Left ventricle myocardium inferior (tissue), 1 donor: ENCODE measurements around the gene NEDD4. TPM values are rescaled to one million over a fixed set of nuclear protein-coding genes. Genes with fewer than 3 reads are reported as not detected.

ENCODE experiments used
- DNase-seq: peaks from one replicate; pipeline ENCODE4 v3.0.0-alpha.2; 2020
- H3K27ac ChIP-seq: fragments of 200-600 bp; replicated peaks from 2 replicates; pipeline ENCODE4 v1.8.0; 2021
- H3K27me3 ChIP-seq: fragments of 200-600 bp; 2 replicates; pipeline ENCODE4 v1.8.0; 2021; ENCODE audit warnings: low read depth
- H3K36me3 ChIP-seq: fragments of 200-600 bp; 2 replicates; pipeline ENCODE4 v1.8.0; 2021
- H3K4me1 ChIP-seq: fragments of 200-600 bp; 2 replicates; pipeline ENCODE4 v1.8.0; 2021
- H3K4me3 ChIP-seq: fragments of 200-600 bp; 2 replicates; pipeline ENCODE4 v1.8.0; 2021; ENCODE audit warnings: mild to moderate bottlenecking, moderate library complexity
- H3K9me3 ChIP-seq: fragments of 200-600 bp; replicated peaks from 2 replicates; pipeline ENCODE4 v1.8.0; 2021
- intact Hi-C: fragments of 100-400 bp; cut with micrococcal nuclease; formaldehyde crosslinking; loops from one replicate; pipeline ENCODE4 v1.11.0; 2022
- total RNA-seq: library from RNA; stranded (reverse); fragmentation: NEBNext Ultra II Directional; extraction: Animal tissue kit (Norgen Biotek cat#: 25700); gene quantifications from one replicate; pipeline ENCODE4 v1.2.1, GENCODE V29; 2021
- TF ChIP-seq, protein P1 (sequence below): fragments of 200-600 bp; IDR thresholded peaks from 2 replicates; pipeline ENCODE4 v1.8.0; 2021; ENCODE audit warnings: antibody characterized with exemption, mild to moderate bottlenecking, borderline replicate concordance
- donor health status: DM: no; HTN: yes; CAD: no; lungs with severe emphysema.

NEDD4 gene
- total RNA-seq, 1 donor from 2014 or later, result 8.1 TPM

DNA sequence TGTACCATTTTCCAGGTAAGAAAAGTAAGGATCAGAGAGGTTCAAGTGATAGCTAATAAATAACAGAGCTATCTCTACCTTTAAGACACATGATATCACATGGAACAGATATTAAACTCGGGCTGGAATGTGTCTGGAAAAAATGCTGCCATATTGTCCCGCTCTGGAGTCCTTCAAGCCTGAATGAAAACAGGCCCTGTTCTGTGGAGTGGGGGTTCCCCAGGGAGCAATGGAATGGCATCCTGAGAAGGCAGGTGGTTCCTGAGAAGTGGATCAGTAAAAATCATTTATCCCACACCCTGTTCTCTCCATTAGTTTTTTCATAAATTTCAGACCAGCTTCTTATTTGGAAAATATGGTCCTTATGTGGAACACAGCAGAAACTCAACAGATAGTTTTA is 193.2 kb downstream of the NEDD4 start:
- H3K36me3 ChIP-seq, result no peaks in the 10 kb centered on the region
- no peaks in the 10 kb centered on the region for H3K9me3 ChIP-seq
- H3K4me1 ChIP-seq, result peaks cover 8% of the 10 kb centered on the region
- H3K4me3 ChIP-seq, result no peak overlapping the region
- intact Hi-C loops, result no loop called here
- no peak overlapping the region for H3K27ac ChIP-seq
- H3K27me3 ChIP-seq, result no peaks in the 10 kb centered on the region
- no peak for DNase-seq
- TF ChIP-seq, protein P1, sequence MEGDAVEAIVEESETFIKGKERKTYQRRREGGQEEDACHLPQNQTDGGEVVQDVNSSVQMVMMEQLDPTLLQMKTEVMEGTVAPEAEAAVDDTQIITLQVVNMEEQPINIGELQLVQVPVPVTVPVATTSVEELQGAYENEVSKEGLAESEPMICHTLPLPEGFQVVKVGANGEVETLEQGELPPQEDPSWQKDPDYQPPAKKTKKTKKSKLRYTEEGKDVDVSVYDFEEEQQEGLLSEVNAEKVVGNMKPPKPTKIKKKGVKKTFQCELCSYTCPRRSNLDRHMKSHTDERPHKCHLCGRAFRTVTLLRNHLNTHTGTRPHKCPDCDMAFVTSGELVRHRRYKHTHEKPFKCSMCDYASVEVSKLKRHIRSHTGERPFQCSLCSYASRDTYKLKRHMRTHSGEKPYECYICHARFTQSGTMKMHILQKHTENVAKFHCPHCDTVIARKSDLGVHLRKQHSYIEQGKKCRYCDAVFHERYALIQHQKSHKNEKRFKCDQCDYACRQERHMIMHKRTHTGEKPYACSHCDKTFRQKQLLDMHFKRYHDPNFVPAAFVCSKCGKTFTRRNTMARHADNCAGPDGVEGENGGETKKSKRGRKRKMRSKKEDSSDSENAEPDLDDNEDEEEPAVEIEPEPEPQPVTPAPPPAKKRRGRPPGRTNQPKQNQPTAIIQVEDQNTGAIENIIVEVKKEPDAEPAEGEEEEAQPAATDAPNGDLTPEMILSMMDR, result no peak

DNA sequence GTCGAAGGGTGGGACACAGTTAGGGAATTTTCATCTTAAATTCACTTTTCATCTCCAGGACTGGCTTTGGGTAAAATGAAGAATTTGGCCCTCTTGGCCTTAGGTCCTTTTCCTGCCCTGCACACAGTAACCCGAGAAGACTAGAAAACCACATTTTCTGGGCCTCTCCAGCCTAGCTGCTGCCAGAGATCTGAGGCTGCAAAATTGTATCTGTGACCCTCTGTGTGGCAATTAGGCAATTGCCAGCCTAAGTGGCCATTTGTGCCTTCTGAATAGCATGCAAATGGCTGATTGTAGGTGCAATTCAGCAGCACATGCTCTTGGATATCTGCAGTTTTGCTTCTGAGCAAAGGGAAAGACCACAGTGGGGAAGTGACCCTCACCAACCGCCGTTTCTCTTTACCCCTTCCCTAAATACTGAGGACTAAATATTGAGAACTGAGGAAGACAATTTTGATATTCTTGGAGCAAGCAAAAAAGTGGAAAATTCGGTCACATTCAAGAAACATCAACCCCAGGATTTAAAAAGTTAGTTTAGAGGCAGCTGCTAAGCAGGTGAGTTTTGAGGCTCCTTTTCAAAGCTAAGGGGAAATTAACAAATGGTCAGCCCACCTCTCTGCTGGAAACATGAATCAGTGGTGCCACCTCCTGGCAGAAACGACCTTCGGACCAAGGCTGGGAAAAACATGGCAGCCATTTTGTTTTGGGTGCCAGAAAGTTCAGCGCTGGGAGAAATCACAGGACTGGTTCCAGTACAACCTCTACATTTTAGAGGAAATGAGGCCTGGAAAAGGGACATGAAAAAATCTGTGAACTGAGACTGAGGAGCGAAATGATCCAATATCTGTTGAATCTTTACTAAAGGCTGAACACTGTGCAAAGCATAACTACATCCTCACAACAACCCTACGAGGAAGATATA is 193.9 kb downstream of the NEDD4 start:
- Histone ChIP-seq H3K9me3 (no peaks in the 10 kb centered on the region), H3K36me3 (no peaks in the 10 kb centered on the region), H3K27me3 (no peaks in the 10 kb centered on the region), H3K4me3 (no peak overlapping the region), H3K4me1 (peaks cover 8% of the 10 kb centered on the region), H3K27ac (no peak overlapping the region)
- intact Hi-C loops, result no loop called here
- peak; percentile 19 for DNase-seq
- TF ChIP-seq, protein P1, result peak; percentile 57

DNA sequence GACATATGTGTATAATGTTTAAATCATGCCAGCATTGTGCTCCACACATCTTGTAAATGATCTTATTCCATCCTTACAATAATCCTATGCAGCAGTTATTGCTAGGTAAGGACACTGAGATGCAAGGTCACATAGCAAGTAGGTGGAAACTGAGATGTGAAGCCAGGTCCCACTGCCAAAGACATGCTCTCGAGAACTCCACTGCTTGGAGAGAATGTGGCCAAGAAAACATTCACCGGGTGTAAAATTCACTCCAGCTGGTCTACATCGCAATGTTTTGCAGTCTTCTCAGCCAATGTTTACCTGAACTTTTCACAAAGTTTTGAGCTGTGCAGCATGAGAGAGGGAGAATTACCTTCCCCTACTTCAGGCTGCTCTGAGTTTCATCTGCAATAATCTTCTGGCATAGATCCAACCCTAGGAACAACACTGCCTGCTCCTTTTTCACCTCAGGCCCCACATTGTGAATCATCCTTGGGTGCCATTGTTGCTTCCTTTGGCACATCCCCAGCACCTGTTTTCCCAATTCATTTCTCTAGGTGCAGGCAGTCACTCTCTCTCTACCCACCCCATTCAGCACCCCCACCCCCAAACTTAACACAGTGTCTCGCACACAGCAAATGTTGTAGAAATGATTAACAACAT is 197.0 kb downstream of the NEDD4 start:
- no peaks in the 10 kb centered on the region for H3K4me1 ChIP-seq
- DNase-seq, result no peak
- intact Hi-C loops, result no loop called here
- H3K27me3 ChIP-seq, result no peaks in the 10 kb centered on the region
- no peak overlapping the region for H3K4me3 ChIP-seq
- no peaks in the 10 kb centered on the region for H3K9me3 ChIP-seq
- no peak overlapping the region for H3K27ac ChIP-seq
- TF ChIP-seq, protein P1, result no peak
- H3K36me3 ChIP-seq, result no peaks in the 10 kb centered on the region

DNA sequence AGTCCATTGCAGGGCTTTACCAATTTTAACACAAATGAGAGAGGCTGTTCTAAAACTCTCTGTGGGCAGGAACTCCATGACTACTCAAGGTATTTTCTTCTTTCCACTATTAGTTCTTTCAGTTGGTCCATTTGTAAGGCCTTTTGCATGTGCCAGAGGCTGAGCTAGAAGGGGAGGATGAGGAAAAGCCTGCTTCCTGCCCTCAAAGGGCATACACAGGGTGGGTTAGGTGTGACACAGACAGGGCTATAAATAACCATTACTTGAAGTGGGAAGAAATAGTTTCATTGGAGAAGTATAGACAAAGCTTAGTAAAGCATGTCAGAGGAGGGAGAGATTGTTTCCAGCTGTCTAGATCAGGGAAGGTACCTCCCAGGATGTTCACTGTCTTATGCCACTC is 198.4 kb downstream of the NEDD4 start:
- TF ChIP-seq, protein P1, result no peak
- H3K9me3 ChIP-seq, result no peaks in the 10 kb centered on the region
- H3K27me3 ChIP-seq, result no peaks in the 10 kb centered on the region
- intact Hi-C loops, result no loop called here
- no peak overlapping the region for H3K4me3 ChIP-seq
- no peaks in the 10 kb centered on the region for H3K4me1 ChIP-seq
- DNase-seq, result no peak
- no peak overlapping the region for H3K27ac ChIP-seq
- no peaks in the 10 kb centered on the region for H3K36me3 ChIP-seq

DNA sequence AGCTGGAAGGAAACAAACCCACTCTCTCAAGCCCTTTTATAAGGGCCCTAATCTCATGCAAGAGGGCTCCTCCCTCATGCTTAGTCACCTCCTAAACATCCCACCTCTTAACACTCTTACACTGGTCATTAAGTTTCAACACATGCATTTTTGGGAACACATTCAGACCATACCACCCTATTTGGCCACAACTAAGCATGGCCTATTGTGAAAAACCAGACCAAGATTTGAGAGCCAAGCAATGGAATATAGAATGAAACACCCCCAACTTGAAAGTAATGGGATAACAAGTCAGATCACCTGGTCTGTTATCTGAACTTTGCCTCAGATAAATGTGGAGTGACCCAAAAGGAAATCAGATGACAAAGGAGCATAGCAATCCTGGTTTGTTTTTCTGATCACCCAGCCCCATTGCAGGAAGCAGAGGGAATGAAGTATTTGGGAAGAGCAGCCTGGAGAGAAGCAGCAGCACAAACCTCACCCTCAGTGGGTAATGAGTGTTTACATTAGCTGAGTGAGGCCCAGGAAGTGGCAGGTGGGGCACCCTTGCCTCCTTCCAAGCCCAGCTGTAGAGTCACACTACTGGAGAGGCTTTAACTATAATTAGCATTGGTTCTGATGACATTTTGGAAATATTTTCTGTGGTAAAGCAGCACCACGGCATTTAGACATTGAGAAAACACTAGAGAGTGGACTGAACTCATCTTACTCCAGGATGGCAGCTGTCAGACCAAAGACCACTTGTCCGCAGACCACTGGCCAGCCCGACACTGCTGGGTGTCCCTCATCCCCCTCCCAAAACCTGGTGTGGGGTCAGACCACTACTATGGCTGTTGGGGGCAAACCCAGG is 201.6 kb downstream of the NEDD4 start:
- DNase-seq, result no peak
- TF ChIP-seq, protein P1, result no peak
- Histone ChIP-seq H3K9me3 (no peaks in the 10 kb centered on the region), H3K36me3 (no peaks in the 10 kb centered on the region), H3K4me1 (no peaks in the 10 kb centered on the region), H3K4me3 (no peak overlapping the region), H3K27ac (no peak overlapping the region), H3K27me3 (no peaks in the 10 kb centered on the region)
- intact Hi-C loops, result no loop called here
